ENCODE data around the gene IFI44L. TPM values are rescaled to one million over a fixed set of nuclear protein-coding genes. Genes with fewer than 3 reads are reported as not detected.

IFI44L gene
- total RNA-seq, 2 donors from 2014 or later: 3.3 to 4.4 TPM

- H3K4me3 ChIP-seq: no peak overlapping the region
- TF ChIP-seq CTCF (IDR thresholded peaks at IDR 0.05): no peak
Measured at GRCh38 chr1:78641558-78641957, 21.3 kb downstream of the IFI44L start.

GRCh38 chr1:78645723-78646122 is 25.5 kb downstream of the IFI44L start:
- Histone ChIP-seq H3K9me3 (no peaks in the 10 kb centered on the region), H3K27me3 (no peaks in the 10 kb centered on the region), H3K27ac (no peak overlapping the region), H3K4me1 (no peaks in the 10 kb centered on the region), H3K4me3 (no peak overlapping the region), H3K36me3 (no peaks in the 10 kb centered on the region)
- no peak for TF ChIP-seq CTCF (IDR thresholded peaks at IDR 0.05)
- no peak for DNase-seq (ENCODE audit: low spot score)

More at GRCh38 chr1:78641558-78641957, 21.3 kb downstream of the IFI44L start:
- no peak for DNase-seq (ENCODE audit: low spot score)
- H3K36me3 ChIP-seq: no peaks in the 10 kb centered on the region
- no peaks in the 10 kb centered on the region for H3K9me3 ChIP-seq
- no peaks in the 10 kb centered on the region for H3K4me1 ChIP-seq
- no peaks in the 10 kb centered on the region for H3K27me3 ChIP-seq
- H3K27ac ChIP-seq: no peak overlapping the region

DNA sequence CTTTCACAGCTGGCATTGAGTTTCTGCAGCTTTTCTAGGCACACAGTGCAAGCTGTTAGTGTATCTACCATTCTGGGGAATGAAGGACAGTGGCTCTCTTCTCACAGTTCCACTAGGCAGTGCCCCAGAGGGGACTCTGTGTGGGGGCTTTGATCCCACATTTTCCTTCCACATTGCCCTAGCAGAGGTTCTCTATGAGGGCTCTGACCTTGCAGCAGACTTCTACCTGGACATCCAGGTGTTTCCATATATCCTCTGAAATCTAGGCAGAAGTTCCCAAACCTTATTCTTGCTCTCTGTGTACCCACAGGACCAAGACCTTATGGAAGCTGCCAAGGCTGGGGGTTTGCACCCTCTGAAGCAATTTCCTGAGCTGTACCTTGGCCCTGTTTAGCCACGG is 27.0 kb downstream of the IFI44L start:
- Histone ChIP-seq H3K4me3 (no peak overlapping the region), H3K4me1 (no peaks in the 10 kb centered on the region), H3K9me3 (no peaks in the 10 kb centered on the region), H3K36me3 (no peaks in the 10 kb centered on the region), H3K27ac (no peak overlapping the region), H3K27me3 (no peaks in the 10 kb centered on the region)
- no peak for TF ChIP-seq CTCF (IDR thresholded peaks at IDR 0.05)
- no peak for DNase-seq (ENCODE audit: low spot score)

DNA sequence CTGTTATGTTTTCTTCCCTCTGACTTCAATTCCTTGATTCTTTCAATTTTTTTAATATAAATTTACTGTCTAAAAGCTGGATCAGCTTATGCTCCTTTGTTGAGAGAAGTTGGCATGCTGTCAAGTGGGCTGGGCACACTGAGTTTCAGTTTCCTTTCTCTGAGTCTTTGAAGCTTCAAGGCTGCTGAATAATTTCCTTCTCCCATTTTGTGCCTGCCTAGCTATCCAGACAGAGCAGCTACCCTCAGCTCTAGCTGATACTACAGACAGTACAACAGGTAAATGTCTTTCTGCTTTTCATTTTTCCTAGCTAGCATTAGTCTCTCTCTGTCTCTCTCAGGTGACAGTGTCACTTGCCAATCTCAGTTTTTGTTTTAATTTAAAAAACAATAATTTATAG is 29.4 kb downstream of the IFI44L start, which contains the start of gene IFI44:
Gene IFI44 (plus strand): TSS at position 204 of the 400 bp plus-strand sequence. CDS start 365 bp downstream, outside the sequence.
- no peaks in the 10 kb centered on the region for H3K9me3 ChIP-seq
- peak; percentile 89 for DNase-seq (ENCODE audit: low spot score)
- H3K27me3 ChIP-seq: no peaks in the 10 kb centered on the region
- H3K36me3 ChIP-seq: no peaks in the 10 kb centered on the region
- H3K4me1 ChIP-seq: peaks cover 0 to 3% of the 10 kb centered on the region in 2 donors
- peak within 1 kb of the TSS; percentile 56 to 64 for H3K27ac ChIP-seq
- TF ChIP-seq CTCF (IDR thresholded peaks at IDR 0.05): no peak
- peak within 1 kb of the TSS; percentile 31 to 46 for H3K4me3 ChIP-seq

DNA sequence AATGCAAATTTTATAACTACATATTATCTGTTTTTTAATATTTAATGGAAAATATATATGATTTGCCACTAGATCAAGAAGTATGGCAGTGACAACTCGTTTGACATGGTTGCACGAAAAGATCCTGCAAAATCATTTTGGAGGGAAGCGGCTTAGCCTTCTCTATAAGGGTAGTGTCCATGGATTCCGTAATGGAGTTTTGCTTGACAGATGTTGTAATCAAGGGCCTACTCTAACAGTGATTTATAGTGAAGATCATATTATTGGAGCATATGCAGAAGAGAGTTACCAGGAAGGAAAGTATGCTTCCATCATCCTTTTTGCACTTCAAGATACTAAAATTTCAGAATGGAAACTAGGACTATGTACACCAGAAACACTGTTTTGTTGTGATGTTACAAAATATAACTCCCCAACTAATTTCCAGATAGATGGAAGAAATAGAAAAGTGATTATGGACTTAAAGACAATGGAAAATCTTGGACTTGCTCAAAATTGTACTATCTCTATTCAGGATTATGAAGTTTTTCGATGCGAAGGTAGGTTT is 29.9 kb downstream of the IFI44L start:
- Histone ChIP-seq H3K27me3 (no peaks in the 10 kb centered on the region), H3K4me3 (peak overlapping the region; percentile 31 to 46), H3K4me1 (peaks cover 0 to 3% of the 10 kb centered on the region in 2 donors), H3K9me3 (no peaks in the 10 kb centered on the region), H3K27ac (peak overlapping the region; percentile 56 to 64), H3K36me3 (no peaks in the 10 kb centered on the region)
- no peak for DNase-seq (ENCODE audit: low spot score)
- TF ChIP-seq CTCF (IDR thresholded peaks at IDR 0.05): no peak

- DNase-seq (ENCODE audit: low spot score): no peak
- peak overlapping the region; percentile 56 to 64 for H3K27ac ChIP-seq
- no peaks in the 10 kb centered on the region for H3K27me3 ChIP-seq
- H3K9me3 ChIP-seq: no peaks in the 10 kb centered on the region
- H3K4me3 ChIP-seq: peak overlapping the region; percentile 31 to 46
- no peak for TF ChIP-seq CTCF (IDR thresholded peaks at IDR 0.05)
- no peaks in the 10 kb centered on the region for H3K36me3 ChIP-seq
- peaks cover 0 to 3% of the 10 kb centered on the region in 2 donors for H3K4me1 ChIP-seq
Measured at GRCh38 chr1:78651241-78651640, 31.0 kb downstream of the IFI44L start.
